ENCODE measurements around the gene SPATS2. TPM values are rescaled to one million over a fixed set of nuclear protein-coding genes. Genes with fewer than 3 reads are reported as not detected.

The SPATS2 gene
- total RNA-seq, 4 donors from 2014 or later: 10.5 to 39.3 (median 21.0) TPM

DNA sequence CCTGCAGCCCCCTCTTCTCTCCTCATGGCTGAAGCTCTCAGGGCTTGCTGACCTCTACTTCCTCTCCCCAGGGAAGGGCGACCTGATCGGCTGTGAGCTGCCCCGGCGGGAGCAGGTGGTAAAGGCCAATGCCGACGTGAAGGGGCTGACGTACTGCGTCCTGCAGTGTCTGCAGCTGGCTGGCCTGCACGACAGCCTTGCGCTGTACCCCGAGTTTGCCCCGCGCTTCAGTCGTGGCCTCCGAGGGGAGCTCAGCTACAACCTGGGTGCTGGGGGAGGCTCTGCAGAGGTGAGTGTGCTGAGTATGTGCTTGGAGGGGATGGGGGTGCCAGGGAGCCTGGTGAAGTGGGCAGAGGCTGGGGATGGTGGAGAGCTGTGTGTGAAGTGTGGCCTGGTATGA is 187.0 kb downstream of the SPATS2 start:
- no peak for DNase-seq
- H3K27ac ChIP-seq: no peak overlapping the region
- no peak for TF ChIP-seq EP300 (IDR thresholded peaks at IDR 0.05; ENCODE audit: low read depth)
- no peak for TF ChIP-seq CTCF (IDR thresholded peaks at IDR 0.05)
- TF ChIP-seq POLR2AphosphoS5 (IDR thresholded peaks at IDR 0.05): no peak
- TF ChIP-seq POLR2A (IDR thresholded peaks at IDR 0.05): no peak

DNA sequence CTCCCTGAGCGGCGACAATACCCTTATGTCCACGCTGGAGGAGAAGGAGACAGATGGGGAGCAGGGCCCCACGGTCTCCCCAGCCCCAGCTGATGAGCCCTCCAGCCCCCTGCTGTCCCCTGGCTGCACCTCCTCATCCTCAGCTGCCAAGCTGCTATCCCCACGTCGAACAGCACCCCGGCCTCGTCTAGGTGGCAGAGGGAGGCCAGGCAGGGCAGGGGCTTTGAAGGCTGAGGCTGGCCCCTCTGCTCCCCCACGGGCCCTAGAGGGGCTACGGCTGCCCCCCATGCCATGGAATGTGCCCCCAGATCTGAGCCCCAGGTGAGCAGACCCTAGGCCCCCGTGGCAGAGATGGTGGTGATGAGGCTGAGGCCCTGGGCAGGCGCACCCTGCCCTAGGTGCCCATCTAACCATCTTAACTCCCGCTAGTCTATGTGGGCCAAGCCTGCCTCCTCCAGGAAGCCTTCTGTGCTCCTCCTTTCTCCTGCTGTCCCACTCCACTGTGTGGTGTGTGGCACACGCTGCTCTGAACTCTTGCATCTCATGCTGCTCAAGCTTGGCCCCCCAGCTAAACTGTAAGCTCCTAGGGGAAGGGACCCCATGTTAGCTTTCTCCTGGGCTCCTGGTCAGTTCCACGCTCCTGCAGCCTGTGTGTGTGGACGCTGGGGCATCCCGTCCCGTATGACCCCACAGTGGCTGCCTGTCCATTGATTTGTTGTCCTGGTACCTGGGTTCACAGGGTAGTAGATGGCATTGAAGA is 188.5 kb downstream of the SPATS2 start:
- Histone ChIP-seq H3K4me3 (no peak overlapping the region), H3K4me1 (no peaks in the 10 kb centered on the region), H3K27me3 (no peaks in the 10 kb centered on the region), H3K36me3 (peaks cover 0 to 26% (median 9%) of the 10 kb centered on the region in 4 donors), H3K9me3 (no peaks in the 10 kb centered on the region), H3K27ac (no peak overlapping the region)
- TF ChIP-seq POLR2A (IDR thresholded peaks at IDR 0.05) (no peak), EP300 (IDR thresholded peaks at IDR 0.05; ENCODE audit: low read depth) (no peak), CTCF (IDR thresholded peaks at IDR 0.05) (no peak), POLR2AphosphoS5 (IDR thresholded peaks at IDR 0.05) (no peak)
- no peak for DNase-seq
- 88 to 93% methylated on average over 3 to 16 of the region's 18 CpGs for WGBS, 2 donors (ENCODE audit: low coverage in 1 of 2)
- in situ Hi-C loops (cut with MboI; ENCODE audit: low pct_ligation_motif_present in 1 of 4, low pct_unique_long_range_greater_than_20kb in 1 of 4, low sequenced_read_pairs in 3 of 4): no loop called here
- intact Hi-C loops (cut with DNase I; ENCODE audit: low total_unique reads): no loop called here

More for the DNA sequence above, 187.0 kb downstream of the SPATS2 start:
- Histone ChIP-seq H3K9me3 (no peaks in the 10 kb centered on the region), H3K27me3 (peaks cover 6% of the 10 kb centered on the region), H3K36me3 (peaks cover 0 to 15% (median 3%) of the 10 kb centered on the region in 4 donors), H3K4me3 (no peak overlapping the region), H3K4me1 (peaks cover 0 to 2% (median 1%) of the 10 kb centered on the region in 4 donors)
- intact Hi-C loops (cut with DNase I; ENCODE audit: low total_unique reads): no loop called here
- in situ Hi-C loops (cut with MboI; ENCODE audit: low pct_ligation_motif_present in 1 of 4, low pct_unique_long_range_greater_than_20kb in 1 of 4, low sequenced_read_pairs in 3 of 4): no loop called here
- 84% methylated on average over 12 of the region's 15 CpGs; no CpG with 5 or more reads in 1 of the 2 donors for WGBS, 2 donors (ENCODE audit: low coverage in 1 of 2)

DNA sequence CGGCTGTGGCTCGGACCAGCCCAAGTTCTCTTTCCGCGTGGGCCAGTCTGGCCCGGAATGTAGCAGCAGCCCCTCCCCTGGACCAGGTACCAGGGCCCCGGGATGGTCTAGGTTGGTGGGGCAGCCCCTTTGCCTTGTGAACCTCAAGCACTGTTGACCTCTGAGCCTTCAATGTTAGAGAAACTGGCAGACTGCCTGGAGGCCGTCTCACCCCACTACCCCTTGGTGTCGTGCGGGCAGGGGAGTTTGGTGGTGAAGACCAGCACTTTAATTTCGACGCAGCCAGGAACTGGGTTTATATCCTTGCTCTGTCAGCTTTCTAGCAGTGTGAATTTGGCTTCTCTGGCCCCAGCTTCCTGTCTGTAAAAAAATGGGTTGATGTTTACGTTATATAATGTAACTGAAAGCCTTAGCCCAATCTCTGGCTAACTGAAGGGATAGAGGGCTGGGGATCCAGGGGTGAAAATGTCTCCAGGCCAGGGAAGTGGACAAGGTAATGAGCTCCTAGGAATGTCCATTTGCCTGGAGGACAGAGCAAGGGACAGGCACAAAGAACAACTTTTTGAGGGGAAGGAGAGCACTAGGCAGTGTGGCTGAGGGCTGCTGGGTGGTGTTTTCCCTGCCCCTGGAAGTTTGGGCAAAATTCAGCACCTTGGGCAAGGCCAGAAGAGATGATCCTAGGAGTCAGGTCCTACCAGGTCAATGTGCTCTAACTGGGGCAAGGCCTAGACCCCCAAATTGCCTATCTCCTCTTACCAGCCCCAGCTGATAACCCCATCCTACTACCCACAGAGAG is 189.3 kb downstream of the SPATS2 start:
- WGBS, 2 donors (ENCODE audit: low coverage in 1 of 2): 52 to 77% methylated on average over 2 to 12 of the region's 12 CpGs
- H3K27ac ChIP-seq: no peak overlapping the region
- TF ChIP-seq POLR2AphosphoS5 (IDR thresholded peaks at IDR 0.05): no peak
- TF ChIP-seq POLR2A (IDR thresholded peaks at IDR 0.05): no peak
- TF ChIP-seq CTCF (IDR thresholded peaks at IDR 0.05): no peak
- TF ChIP-seq EP300 (IDR thresholded peaks at IDR 0.05; ENCODE audit: low read depth): no peak
- in situ Hi-C loops (cut with MboI; ENCODE audit: low pct_ligation_motif_present in 1 of 4, low pct_unique_long_range_greater_than_20kb in 1 of 4, low sequenced_read_pairs in 3 of 4): no loop called here
- intact Hi-C loops (cut with DNase I; ENCODE audit: low total_unique reads): no loop called here
- H3K4me3 ChIP-seq: no peak overlapping the region
- no peaks in the 10 kb centered on the region for H3K27me3 ChIP-seq
- peaks cover 0 to 30% (median 9%) of the 10 kb centered on the region in 4 donors for H3K36me3 ChIP-seq
- no peaks in the 10 kb centered on the region for H3K4me1 ChIP-seq
- DNase-seq: no peak
- no peaks in the 10 kb centered on the region for H3K9me3 ChIP-seq

GRCh38 chr12:49557187-49557916 is 190.1 kb downstream of the SPATS2 start:
- in situ Hi-C loops (cut with MboI; ENCODE audit: low pct_ligation_motif_present in 1 of 4, low pct_unique_long_range_greater_than_20kb in 1 of 4, low sequenced_read_pairs in 3 of 4): no loop called here
- TF ChIP-seq POLR2A (IDR thresholded peaks at IDR 0.05) (no peak), CTCF (IDR thresholded peaks at IDR 0.05) (no peak), POLR2AphosphoS5 (IDR thresholded peaks at IDR 0.05) (no peak), EP300 (IDR thresholded peaks at IDR 0.05; ENCODE audit: low read depth) (no peak)

More at GRCh38 chr12:49557187-49557916, 190.1 kb downstream of the SPATS2 start:
- H3K9me3 ChIP-seq: no peaks in the 10 kb centered on the region
- DNase-seq: no peak
- WGBS, 2 donors (ENCODE audit: low coverage in 1 of 2): 93% methylated on average over 17 of the region's 18 CpGs; no CpG with 5 or more reads in 1 of the 2 donors
- no peak overlapping the region for H3K27ac ChIP-seq
- H3K36me3 ChIP-seq: peaks cover 0 to 38% (median 9%) of the 10 kb centered on the region in 4 donors
- H3K4me3 ChIP-seq: no peak overlapping the region
- H3K27me3 ChIP-seq: no peaks in the 10 kb centered on the region
- intact Hi-C loops (cut with DNase I; ENCODE audit: low total_unique reads): no loop called here
- H3K4me1 ChIP-seq: no peaks in the 10 kb centered on the region

Measured in transverse colon (tissue), 4 donors.